Motor neuron (in vitro differentiated cells): ENCODE results near the gene WDR27. TPM values are rescaled to one million over a fixed set of nuclear protein-coding genes. Genes with fewer than 3 reads are reported as not detected.
A peak's percentile ranks its signal among the peaks of the same experiment; 100 is the strongest.

Source experiments
- ATAC-seq, 8 experiments: fragments of 200-7000 bp; cut with Tn5 transposase; replicated peaks in 6 of 8; 2 replicates each; pipeline ENCODE4 v1.8.0; 2021; ENCODE audit warnings: mild to moderate bottlenecking in 8 of 8, moderate library complexity in 8 of 8
- H3K27ac ChIP-seq, 2 donors: fragments of 250-450 bp; sonication (Bioruptor Pico); 2 replicates each; pipeline ENCODE4 v1.9.0; 2021; ENCODE audit warnings: antibody characterized with exemption in 2 of 2, mild to moderate bottlenecking in 2 of 2, moderate library complexity in 1 of 2
- H3K4me1 ChIP-seq, 2 donors: fragments of 250-450 bp; sonication (Bioruptor Pico); replicated peaks in 1 of 2; 2 replicates each; pipeline ENCODE4 v1.6.1; 2021; ENCODE audit warnings: antibody characterized with exemption in 2 of 2, mild to moderate bottlenecking in 2 of 2, moderate library complexity in 1 of 2
- H3K4me3 ChIP-seq, 5 donors: fragments of 250-450 bp; sonication (Bioruptor Pico); 2 replicates each; pipeline ENCODE4 v1.9.0; 2021; ENCODE audit warnings: antibody characterized with exemption in 5 of 5, mild to moderate bottlenecking in 5 of 5, moderate library complexity in 4 of 5
- WGBS, 10 experiments: fragments of 450-650 bp; shearing (Covaris generic); methylation state at CpG; one replicate each; pipeline ENCODE4 v1.0.0; 2022; 5-methylcytosine and 5-hydroxymethylcytosine counted together
- in situ Hi-C, 9 experiments: fragments of 400-800 bp; cut with MboI; loops; one replicate each; pipeline ENCODE4 v1.15.0; 2021; ENCODE audit warnings: low sequenced_read_pairs in 9 of 9, low pct_unique_long_range_greater_than_20kb in 2 of 9; ENCODE audit not compliant: unreplicated experiment in 9 of 9
- total RNA-seq, 8 experiments: library from RNA; unstranded; fragments of 300-600 nt; gene quantifications; 2 replicates each; pipeline versions ENCODE4 v1.2.3 to v1.2.4, GENCODE V29; 2022

The WDR27 gene
- total RNA-seq, 8 experiments from 2014 or later, result 21.7 to 66.0 (median 32.7) TPM

- in situ Hi-C loops, result no loop called here
- whole genome bisulfite sequencing, 10 experiments, result no CpG with 5 or more reads among the region's 89 CpGs
- H3K4me3 ChIP-seq, result peak overlapping the region; percentile 48 to 99 (median 77)
- peaks cover 18 to 29% of the 10 kb centered on the region in 2 donors for H3K4me1 ChIP-seq
- H3K27ac ChIP-seq, result peak overlapping the region; percentile 94 to 95
- peak; percentile 37 to 60 (median 56) for ATAC-seq
These were observed 22.2 kb upstream of the WDR27 start for GRCh38 chr6:169723991-169724493.

GRCh38 chr6:169723200-169723909 is 21.5 kb upstream of the WDR27 start:
- in situ Hi-C loops, result no loop called here
- H3K4me1 ChIP-seq, result peaks cover 18 to 29% of the 10 kb centered on the region in 2 donors
- 0 to 2% (median 0%) methylated on average over 1 to 16 of the region's 70 CpGs; no CpG with 5 or more reads in 1 of the 10 experiments for WGBS, 10 experiments
- peak; percentile 5 to 40 (median 16) for ATAC-seq
- H3K27ac ChIP-seq, result peak overlapping the region; percentile 94 to 95
- H3K4me3 ChIP-seq, result peak overlapping the region; percentile 48 to 99 (median 77)

GRCh38 chr6:169722362-169723199 is 20.8 kb upstream of the WDR27 start:
- Histone ChIP-seq H3K27ac (no peak overlapping the region), H3K4me3 (peak overlapping the region; percentile 48 to 99 (median 77)), H3K4me1 (peaks cover 18 to 29% of the 10 kb centered on the region in 2 donors)
- in situ Hi-C loops, result no loop called here
- ATAC-seq, result peak in 6 of 8 experiments; percentile 6 to 26 (median 20)
- WGBS, 10 experiments, result 0 to 15% (median 4%) methylated on average over 4 to 19 of the region's 22 CpGs; no CpG with 5 or more reads in 1 of the 10 experiments

- 86 to 100% (median 95%) methylated on average over 1 to 3 of the region's 3 CpGs; no CpG with 5 or more reads in 1 of the 10 experiments for WGBS, 10 experiments
- in situ Hi-C loops, result no loop called here
- no peak for ATAC-seq
These were observed 18.5 kb upstream of the WDR27 start for GRCh38 chr6:169720207-169720855.

GRCh38 chr6:169719117-169719516 is 17.3 kb upstream of the WDR27 start:
- no peak overlapping the region for H3K27ac ChIP-seq
- in situ Hi-C loops, result no loop called here
- peaks cover 12 to 16% of the 10 kb centered on the region in 2 donors for H3K4me1 ChIP-seq
- no peak overlapping the region for H3K4me3 ChIP-seq
- 92 to 100% (median 100%) methylated on average over 1 to 4 of the region's 4 CpGs for WGBS, 10 experiments
- no peak for ATAC-seq

More at GRCh38 chr6:169720207-169720855, 18.5 kb upstream of the WDR27 start:
- no peak overlapping the region for H3K4me3 ChIP-seq
- peaks cover 14 to 16% of the 10 kb centered on the region in 2 donors for H3K4me1 ChIP-seq
- no peak overlapping the region for H3K27ac ChIP-seq

GRCh38 chr6:169714595-169714994 is 12.8 kb upstream of the WDR27 start:
- H3K4me1 ChIP-seq, result no peaks in the 10 kb centered on the region
- no peak for ATAC-seq
- 91 to 100% (median 98%) methylated on average over 3 to 9 of the region's 9 CpGs for WGBS, 10 experiments
- H3K4me3 ChIP-seq, result no peak overlapping the region
- in situ Hi-C loops, result no loop called here
- no peak overlapping the region for H3K27ac ChIP-seq

GRCh38 chr6:169714178-169714577 is 12.3 kb upstream of the WDR27 start:
- no peak overlapping the region for H3K27ac ChIP-seq
- 100% methylated on average over 1 to 2 of the region's 2 CpGs; no CpG with 5 or more reads in 5 of the 10 experiments for WGBS, 10 experiments
- H3K4me3 ChIP-seq, result no peak overlapping the region
- in situ Hi-C loops, result no loop called here
- H3K4me1 ChIP-seq, result no peaks in the 10 kb centered on the region
- ATAC-seq, result no peak

GRCh38 chr6:169710009-169710408 is 8.2 kb upstream of the WDR27 start:
- 40 to 89% (median 71%) methylated on average over 1 to 3 of the region's 3 CpGs; no CpG with 5 or more reads in 1 of the 10 experiments for WGBS, 10 experiments

GRCh38 chr6:169709293-169709692 is 7.5 kb upstream of the WDR27 start:
- in situ Hi-C loops, result no loop called here
- no peak overlapping the region for H3K4me3 ChIP-seq
- H3K4me1 ChIP-seq, result peaks cover 5 to 17% of the 10 kb centered on the region in 2 donors
- no peak overlapping the region for H3K27ac ChIP-seq
- ATAC-seq, result no peak

More at GRCh38 chr6:169710009-169710408, 8.2 kb upstream of the WDR27 start:
- Histone ChIP-seq H3K27ac (no peak overlapping the region), H3K4me3 (no peak overlapping the region), H3K4me1 (peaks cover 1 to 10% of the 10 kb centered on the region in 2 donors)
- in situ Hi-C loops, result no loop called here
- ATAC-seq, result no peak

- Histone ChIP-seq H3K27ac (no peak overlapping the region), H3K4me1 (peaks cover 16 to 31% of the 10 kb centered on the region in 2 donors), H3K4me3 (no peak overlapping the region)
- WGBS, 10 experiments, result 67 to 100% (median 100%) methylated on average over 1 to 2 of the region's 2 CpGs; no CpG with 5 or more reads in 3 of the 10 experiments
- in situ Hi-C loops, result no loop called here
- peak in 3 of 8 experiments; percentile 42 to 69 (median 61) for ATAC-seq
These were observed 5.9 kb upstream of the WDR27 start for GRCh38 chr6:169707772-169708171.

GRCh38 chr6:169702840-169703246 is 1.0 kb upstream of the WDR27 start:
- ATAC-seq, result peak in 1 of 8 experiments; percentile 3
- H3K4me3 ChIP-seq, result peak overlapping the region; percentile 71 to 96 (median 95)
- in situ Hi-C loops, result no loop called here
- H3K4me1 ChIP-seq, result peaks cover 26 to 41% of the 10 kb centered on the region in 2 donors
- 0 to 32% (median 2%) methylated on average over 1 to 20 of the region's 22 CpGs; no CpG with 5 or more reads in 2 of the 10 experiments for WGBS, 10 experiments
- peak overlapping the region; percentile 91 to 94 for H3K27ac ChIP-seq

- Histone ChIP-seq H3K4me3 (peak overlapping the region; percentile 71 to 96 (median 95)), H3K4me1 (peaks cover 26 to 41% of the 10 kb centered on the region in 2 donors), H3K27ac (peak overlapping the region; percentile 91 to 94)
- ATAC-seq, result peak in 2 of 8 experiments; percentile 2 to 5
- in situ Hi-C loops, result no loop called here
- 0 to 8% (median 0%) methylated on average over 1 to 33 of the region's 54 CpGs; no CpG with 5 or more reads in 2 of the 10 experiments for WGBS, 10 experiments
These were observed 397 bp downstream of the WDR27 start for GRCh38 chr6:169701311-169701953.
